ENCODE results near the gene HEY2. TPM values are rescaled to one million over a fixed set of nuclear protein-coding genes. Genes with fewer than 3 reads are reported as not detected.

Gene HEY2
- total and polyA plus RNA-seq, 2 of the 8 experiments (the other 6 are each of a cell fraction or from before 2014, with no cell fraction given) = 9.1 to 16.2 TPM

DNA sequence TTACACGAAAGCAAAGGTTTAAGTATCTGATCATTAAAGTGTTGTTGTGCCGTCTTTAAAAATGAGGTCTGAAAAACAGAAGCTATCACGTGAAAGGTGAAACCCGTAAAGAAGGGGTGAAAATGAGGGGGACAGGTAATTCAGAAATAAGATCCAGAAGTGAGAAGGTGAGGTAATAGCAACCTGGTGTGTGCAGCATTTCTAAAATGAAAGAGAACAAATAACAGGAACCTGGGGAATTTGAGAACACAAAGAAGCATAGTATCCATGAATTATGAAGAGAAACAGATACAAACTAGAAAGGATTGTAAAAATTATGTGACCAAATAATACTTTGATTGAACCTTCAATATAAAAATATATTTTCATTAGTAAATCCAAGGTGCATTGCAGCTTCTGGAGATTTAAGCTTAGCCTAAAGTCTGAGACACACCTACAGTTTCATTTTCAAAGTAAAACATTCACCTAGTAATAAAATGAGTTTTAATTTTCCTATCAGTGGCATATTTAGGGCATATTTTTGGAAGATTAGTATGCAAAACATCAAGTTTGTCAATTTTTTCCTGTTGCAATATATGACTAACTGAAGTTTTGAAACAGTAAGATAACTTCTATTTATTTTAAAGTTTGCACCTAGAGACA lies 1.4 kb downstream of the HEY2 start:
- H4K8ac ChIP-seq (ENCODE audit: extremely low read depth, insufficient read depth, low read length) = no peak overlapping the region
- H3K27ac ChIP-seq (ENCODE audit: low read depth, low read length) = no peak overlapping the region
- no peak overlapping the region for H2BK5ac ChIP-seq (ENCODE audit: low read depth, low read length)
- H3K27me3 ChIP-seq (replicated peaks in 1 of 4; ENCODE audit: control insufficient read depth in 3 of 4, extremely low read depth in 1 of 4, insufficient read depth in 3 of 4, low read length in 3 of 4) = peaks cover 0 to 25% (median 16%) of the 10 kb centered on the region in 4 experiments; a peak in 6 of 7 replicates
- H3K18ac ChIP-seq (ENCODE audit: extremely low read depth, low read length) = no peak overlapping the region
- H4K5ac ChIP-seq (ENCODE audit: insufficient read length, low read depth, low read length) = no peak overlapping the region
- DNase-seq (ENCODE audit: low read depth in 1 of 2, low spot score in 2 of 2) (no peak), FAIRE-seq (no peak)
- no peak overlapping the region for H2BK15ac ChIP-seq (ENCODE audit: low read length)
- H3K4me3 ChIP-seq (ENCODE audit: extremely low read depth in 1 of 4, insufficient read depth in 2 of 4, low read depth in 3 of 4, low read length in 4 of 4) = peak overlapping the region; percentile 30 to 77 (median 73); a peak in 7 of 8 replicates
- H2AFZ ChIP-seq (ENCODE audit: low read length) = no peak overlapping the region
- H3K4me2 ChIP-seq (ENCODE audit: insufficient read depth in 1 of 2, low read depth in 2 of 2, low read length in 2 of 2) = peak overlapping the region; percentile 96 to 99
- no peak overlapping the region for H3K9ac ChIP-seq (replicated peaks in 1 of 4; ENCODE audit: extremely low read depth in 1 of 4, low read depth in 3 of 4, low read length in 3 of 4)
- H3K23ac ChIP-seq (ENCODE audit: insufficient read length) = no peak overlapping the region
- no peak overlapping the region for H3K56ac ChIP-seq (replicated peaks; ENCODE audit: insufficient read length, low read depth, low read length)
- H2BK120ac ChIP-seq (replicated peaks; ENCODE audit: low read depth, low read length) = no peak overlapping the region
- H4K20me1 ChIP-seq (replicated peaks in 1 of 2; ENCODE audit: control insufficient read depth in 1 of 2, insufficient read depth in 2 of 2, low read length in 2 of 2) = peaks cover 2 to 5% of the 10 kb centered on the region in 2 experiments
- no peak overlapping the region for H3K4ac ChIP-seq (replicated peaks; ENCODE audit: insufficient read length, low read depth, low read length)
- peaks cover 0 to 22% of the 10 kb centered on the region in 2 experiments; a peak in 3 of 4 replicates for H3K79me2 ChIP-seq (ENCODE audit: control insufficient read depth in 1 of 2, insufficient read depth in 2 of 2, low read length in 2 of 2)
- H3K9me3 ChIP-seq (ENCODE audit: insufficient read depth in 2 of 2, low read depth in 1 of 2, low read length in 1 of 2) = no peaks in the 10 kb centered on the region
- peaks cover 0 to 17% (median 4%) of the 10 kb centered on the region in 4 experiments; a peak in 4 of 7 replicates for H3K4me1 ChIP-seq (replicated peaks in 1 of 4; ENCODE audit: control insufficient read depth in 3 of 4, insufficient read depth in 4 of 4, low read length in 3 of 4)
- 6% methylated on average over 4 of the region's 4 CpGs; no CpG with 5 or more reads in 1 of the 2 experiments for WGBS, 2 experiments (ENCODE audit: extremely low coverage in 1 of 2, insufficient coverage in 1 of 2, insufficient read length in 1 of 2, insufficient replicate concordance in 2 of 2, low coverage in 1 of 2, low lambda C conversion rate in 2 of 2, missing lambda C conversion rate in 1 of 2)
- POLR2A ChIA-PET (ENCODE audit: partially characterized antibody) = interaction anchor here (1.0 to 2.2 kb wide), 5 partner anchors 8 to 71 kb away, joined by 3 to 6 read pairs (median 5); no protein-coding TSS in a partner anchor
- no peak overlapping the region for H3K14ac ChIP-seq (ENCODE audit: insufficient read length)
- no peak overlapping the region for H2AK5ac ChIP-seq (ENCODE audit: low read depth, low read length)
- peaks cover 27% of the 10 kb centered on the region for H3K23me2 ChIP-seq (ENCODE audit: low read depth, low read length)
- H2BK12ac ChIP-seq (ENCODE audit: low read depth, low read length) = no peak overlapping the region
- H4K91ac ChIP-seq (replicated peaks; ENCODE audit: insufficient read length, low read length) = no peak overlapping the region
- no peak overlapping the region for H2BK20ac ChIP-seq (ENCODE audit: low read length)
- peaks cover 4% of the 10 kb centered on the region; the same call in 1 of the 2 replicates for H3K79me1 ChIP-seq (ENCODE audit: low read depth, low read length)
- H3K36me3 ChIP-seq (ENCODE audit: control insufficient read depth in 2 of 4, insufficient read depth in 4 of 4, low read length in 3 of 4) = peaks cover 0 to 11% (median 4%) of the 10 kb centered on the region in 4 experiments; a peak in 3 of 8 replicates
- CTCF ChIA-PET (ENCODE audit: partially characterized antibody) = interaction anchor here (0.6 to 2.2 kb wide), 9 partner anchors 8 to 769 kb away, joined by 3 to 12 read pairs (median 4); no protein-coding TSS in a partner anchor
- TF ChIP-seq POLR2AphosphoS5 (IDR thresholded peaks at IDR 0.05; ENCODE audit: low read depth, low read length) (no peak), SIN3A (conservative IDR thresholded peaks at IDR 0.05 in 1 of 2, IDR thresholded peaks at IDR 0.05 in 1 of 2; ENCODE audit: low read depth in 1 of 2, low read length in 2 of 2) (no peak), MAFK (IDR thresholded peaks at IDR 0.05; ENCODE audit: low read depth, low read length) (no peak), SP2 (IDR thresholded peaks at IDR 0.05; ENCODE audit: low read length) (no peak), KDM5A (IDR thresholded peaks at IDR 0.05; ENCODE audit: low read length) (no peak), EZH2 (IDR thresholded peaks at IDR 0.05; ENCODE audit: low read depth, low read length, severe bottlenecking) (no peak), RBBP5 (IDR thresholded peaks at IDR 0.05; ENCODE audit: borderline replicate concordance, low read depth, low read length) (no peak), POU5F1 (IDR thresholded peaks at IDR 0.05; ENCODE audit: low read depth, low read length) (no peak)
- TF ChIP-seq, protein P1, sequence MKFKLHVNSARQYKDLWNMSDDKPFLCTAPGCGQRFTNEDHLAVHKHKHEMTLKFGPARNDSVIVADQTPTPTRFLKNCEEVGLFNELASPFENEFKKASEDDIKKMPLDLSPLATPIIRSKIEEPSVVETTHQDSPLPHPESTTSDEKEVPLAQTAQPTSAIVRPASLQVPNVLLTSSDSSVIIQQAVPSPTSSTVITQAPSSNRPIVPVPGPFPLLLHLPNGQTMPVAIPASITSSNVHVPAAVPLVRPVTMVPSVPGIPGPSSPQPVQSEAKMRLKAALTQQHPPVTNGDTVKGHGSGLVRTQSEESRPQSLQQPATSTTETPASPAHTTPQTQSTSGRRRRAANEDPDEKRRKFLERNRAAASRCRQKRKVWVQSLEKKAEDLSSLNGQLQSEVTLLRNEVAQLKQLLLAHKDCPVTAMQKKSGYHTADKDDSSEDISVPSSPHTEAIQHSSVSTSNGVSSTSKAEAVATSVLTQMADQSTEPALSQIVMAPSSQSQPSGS (IDR thresholded peaks at IDR 0.05; ENCODE audit: low read length) = no peak
- TF ChIP-seq, protein P2, sequence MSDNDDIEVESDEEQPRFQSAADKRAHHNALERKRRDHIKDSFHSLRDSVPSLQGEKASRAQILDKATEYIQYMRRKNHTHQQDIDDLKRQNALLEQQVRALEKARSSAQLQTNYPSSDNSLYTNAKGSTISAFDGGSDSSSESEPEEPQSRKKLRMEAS (IDR thresholded peaks at IDR 0.05) = no peak

All from H1 (cell line).